Measurements from ENCODE around the gene GSTP1.
"Not testable (repeated sequence)": the region's sequence is repeated elsewhere in the genome, so short reads cannot be mapped to it uniquely, and the experiment has no call there.

- not testable (repeated sequence) for TF ChIP-seq CTCF (optimal IDR thresholded peaks at IDR 0.05 in 1 of 3, IDR thresholded peaks at IDR 0.05 in 1 of 3, conservative IDR thresholded peaks at IDR 0.05 in 1 of 3; ENCODE audit: extremely low read depth in 1 of 3, insufficient read depth in 2 of 3, low read length in 3 of 3); EZH2 (IDR thresholded peaks at IDR 0.05; ENCODE audit: low read length)
These were observed 40.2 kb downstream of the GSTP1 start for GRCh38 chr11:67623795-67624194.

All from keratinocyte (primary cell).